K562 (cell line): ENCODE data around the gene NUP98. TPM values are rescaled to one million over a fixed set of nuclear protein-coding genes. Genes with fewer than 3 reads are reported as not detected.
A peak's percentile ranks its signal among the peaks of the same experiment; 100 is the strongest.

Experiments used
- CHAMP1 ChIP-seq: fragments of 450-650 bp; IDR thresholded peaks from 2 replicates; pipeline ENCODE4 v1.6.1; 2016; ENCODE audit warnings: mild to moderate bottlenecking
- E2F6 ChIP-seq, 2 experiments: IDR thresholded peaks; 2 replicates each; pipeline ENCODE4 v1.6.1; 2011; ENCODE audit warnings: borderline replicate concordance in 1 of 2, control low read depth in 1 of 2, low read depth in 1 of 2, low read length in 1 of 2, mild to moderate bottlenecking in 1 of 2, mixed read lengths in 1 of 2, moderate library complexity in 1 of 2; ENCODE audit not compliant: insufficient read depth in 1 of 2, insufficient read length in 1 of 2, poor library complexity in 1 of 2, severe bottlenecking in 1 of 2; ENCODE audit errors: extremely low read depth in 1 of 2
- EP400 ChIP-seq: fragments of 450-650 bp; IDR thresholded peaks from 2 replicates; pipeline ENCODE4 v1.6.1; 2017; ENCODE audit warnings: antibody characterized with exemption, mild to moderate bottlenecking, moderate library complexity
- HDAC1 ChIP-seq, 2 experiments: fragments of 450-650 bp; IDR thresholded peaks; 2 replicates each; pipeline ENCODE4 v1.6.1; 2016 to 2017; ENCODE audit warnings: inconsistent platforms in 1 of 2, mild to moderate bottlenecking in 1 of 2, moderate library complexity in 1 of 2
- HMGN3 ChIP-seq: IDR thresholded peaks from 2 replicates; pipeline ENCODE4 v1.6.1; 2011; ENCODE audit warnings: borderline replicate concordance, low read depth, mild to moderate bottlenecking, mixed read lengths, low read length; ENCODE audit not compliant: insufficient read length; ENCODE audit errors: extremely low read depth
- MTA3 ChIP-seq: fragments of 450-650 bp; formaldehyde crosslinking; IDR thresholded peaks from 2 replicates; pipeline ENCODE4 v1.6.1; 2017; ENCODE audit warnings: mild to moderate bottlenecking, borderline replicate concordance
- MXI1 ChIP-seq: IDR thresholded peaks from 2 replicates; pipeline ENCODE4 v1.6.1; 2011; ENCODE audit warnings: low read depth, mild to moderate bottlenecking, improper control_type of control experiment, low read length
- PRDM10 ChIP-seq: fragments of 450-650 bp; IDR thresholded peaks from 2 replicates; pipeline ENCODE4 v1.6.1; 2018; ENCODE audit not compliant: partially characterized antibody
- RCOR1 ChIP-seq, 2 experiments: IDR thresholded peaks; 2 replicates each; pipeline ENCODE4 v1.6.1; 2012; ENCODE audit warnings: low read depth in 2 of 2, low read length in 2 of 2, borderline replicate concordance in 1 of 2, improper control_type of control experiment in 1 of 2
- SRSF3 ChIP-seq: fragments of 200-400 bp; formaldehyde crosslinking; IDR thresholded peaks from 2 replicates; pipeline ENCODE4 v1.6.1; 2016; ENCODE audit warnings: mild to moderate bottlenecking, low read length, moderate library complexity; ENCODE audit not compliant: insufficient read depth
- ZBTB11 ChIP-seq, 3 experiments: fragments of 200-800 bp in 1 of 3; fragments of 250-450 bp in 1 of 3; fragments of 450-650 bp in 1 of 3; sonication (Bioruptor Pico) in 1 of 3; sonication (Bioruptor generic) in 1 of 3; formaldehyde crosslinking in 1 of 3; IDR thresholded peaks; 2 replicates each; pipeline versions ENCODE4 v1.6.1 to v1.8.0; 2016 to 2022; ENCODE audit warnings: mild to moderate bottlenecking in 2 of 3, missing genetic modification characterization in 2 of 3, missing compliant biosample characterization in 1 of 3, moderate library complexity in 1 of 3
- ZFP1 ChIP-seq: fragments of 450-650 bp; formaldehyde crosslinking; IDR thresholded peaks from 2 replicates; pipeline ENCODE4 v1.4.0; 2020; ENCODE audit warnings: mild to moderate bottlenecking, mixed read lengths
- polyA plus RNA-seq, 8 experiments: library from polyadenylated mRNA; depleted of rRNA in 4 of 8; stranded (reverse) in 5 of 8; unstranded in 3 of 8; fragments of >200 nt; fragmentation: Nextera tagmentation in 2 of 8; fragmentation: Illumina TruSeq in 1 of 8; extraction: Ambion mirVana in 2 of 8; extraction: Trizol in 1 of 8; gene quantifications; 2 replicates each; pipeline versions ENCODE4 v1.2.1 to v1.2.3, GENCODE V29; 2011 to 2014; ENCODE audit warnings: inconsistent platforms in 1 of 8, missing spikeins in 1 of 8
- total RNA-seq, 7 experiments: library from RNA; depleted of rRNA in 6 of 7; stranded (reverse); fragments of >200 nt in 6 of 7; fragmentation: Illumina TruSeq in 2 of 7; extraction: Trizol in 2 of 7; gene quantifications; 2 replicates each; pipeline versions ENCODE4 v1.2.1 to v1.2.3, GENCODE V29; 2011 to 2021; ENCODE audit warnings: low replicate concordance in 1 of 7

NUP98 gene
- total and polyA plus RNA-seq, 9 of the 15 experiments (the other 6 are each of a cell fraction or from before 2014, with no cell fraction given), result 45.1 to 196 (median 130) TPM

GRCh38 chr11:3824714-3825472 is 27.5 kb upstream of the NUP98 start (continued):
- no peak for TF ChIP-seq CHAMP1
- peak; percentile 7 for TF ChIP-seq PRDM10
- TF ChIP-seq HDAC1 (IDR thresholded peaks at IDR 0.05), result no peak
- no peak for TF ChIP-seq ZFP1 (CRISPR knock-in tag)
- TF ChIP-seq ZBTB11 (CRISPR knock-in tag; IDR thresholded peaks at IDR 0.05), result 0 out of 6 replicates have a peak, but pooled peaks of 1 of the 3 experiments have one; percentile 41
- TF ChIP-seq EP400, result peak; percentile 63
- TF ChIP-seq MTA3, result peak; percentile 73; the same call in 1 of the 2 replicates
- no peak for TF ChIP-seq SRSF3
- peak; percentile 9 for TF ChIP-seq HMGN3
- TF ChIP-seq MXI1, result no peak
- TF ChIP-seq E2F6 (IDR thresholded peaks at IDR 0.05; ENCODE audit: borderline replicate concordance in 1 of 2, extremely low read depth in 1 of 2, insufficient read depth in 1 of 2, insufficient read length in 1 of 2, low read depth in 1 of 2, low read length in 1 of 2, poor library complexity in 1 of 2, severe bottlenecking in 1 of 2), result no peak
- TF ChIP-seq RCOR1 (IDR thresholded peaks at IDR 0.05; ENCODE audit: borderline replicate concordance in 1 of 2, low read depth in 2 of 2, low read length in 2 of 2), result peak in 1 of 2 experiments; percentile 73; a peak in 3 of 4 replicates
